Stimulated activated CD8-positive, alpha-beta memory T cell treated with anti-CD3 and anti-CD28 coated beads, Interleukin-4, amount 100 ng/mL, for 4 hours (primary cell): ENCODE data around the gene GATA1.

Experiments used
- DNase-seq, 2 donors: peaks; one replicate each; pipeline ENCODE4 v3.0.0-alpha.2; 2020; ENCODE audit warnings: low read depth in 2 of 2, low spot score in 1 of 2

The GATA1 gene

DNA sequence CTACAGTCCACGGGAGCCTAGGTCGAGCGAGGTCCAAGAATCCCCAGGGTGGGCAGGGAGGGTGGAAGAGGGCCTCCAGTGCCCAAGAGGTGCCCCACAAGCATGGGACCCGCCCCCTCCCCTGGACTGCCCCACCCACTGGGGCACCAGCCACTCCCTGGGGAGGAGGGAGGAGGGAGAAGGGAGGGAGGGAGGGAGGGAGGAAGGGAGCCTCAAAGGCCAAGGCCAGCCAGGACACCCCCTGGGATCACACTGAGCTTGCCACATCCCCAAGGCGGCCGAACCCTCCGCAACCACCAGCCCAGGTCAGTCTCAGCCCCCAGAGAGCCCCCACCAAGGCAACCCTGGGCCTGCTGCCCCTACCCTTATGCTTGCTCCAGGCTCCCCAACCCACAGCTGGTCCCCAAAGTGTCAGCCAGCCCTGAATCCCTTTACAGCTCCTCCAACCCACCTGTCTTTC, at the start of gene GATA1:
Gene GATA1 (plus strand): TSS at position 250 of the 460 bp plus-strand sequence. CDS start 4,520 bp downstream, outside the sequence.
- no peak for DNase-seq

DNA sequence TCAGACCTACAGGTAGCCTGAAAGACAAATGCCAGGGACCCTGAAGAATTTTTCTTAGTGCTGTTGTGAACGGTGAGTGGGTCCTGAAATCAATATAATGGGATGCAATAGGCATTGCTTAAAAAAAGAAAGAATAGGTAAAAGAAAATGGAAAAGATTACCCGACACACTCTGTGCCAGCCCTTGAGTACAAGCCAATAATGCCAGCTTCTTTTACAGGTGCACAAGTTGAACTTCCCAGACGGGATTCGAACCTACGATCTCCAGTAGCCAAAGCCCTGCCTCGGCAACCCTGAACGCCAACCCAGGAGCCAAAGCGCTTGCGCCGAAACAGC, 49.5 kb upstream of the GATA1 start:
- no peak for DNase-seq

DNA sequence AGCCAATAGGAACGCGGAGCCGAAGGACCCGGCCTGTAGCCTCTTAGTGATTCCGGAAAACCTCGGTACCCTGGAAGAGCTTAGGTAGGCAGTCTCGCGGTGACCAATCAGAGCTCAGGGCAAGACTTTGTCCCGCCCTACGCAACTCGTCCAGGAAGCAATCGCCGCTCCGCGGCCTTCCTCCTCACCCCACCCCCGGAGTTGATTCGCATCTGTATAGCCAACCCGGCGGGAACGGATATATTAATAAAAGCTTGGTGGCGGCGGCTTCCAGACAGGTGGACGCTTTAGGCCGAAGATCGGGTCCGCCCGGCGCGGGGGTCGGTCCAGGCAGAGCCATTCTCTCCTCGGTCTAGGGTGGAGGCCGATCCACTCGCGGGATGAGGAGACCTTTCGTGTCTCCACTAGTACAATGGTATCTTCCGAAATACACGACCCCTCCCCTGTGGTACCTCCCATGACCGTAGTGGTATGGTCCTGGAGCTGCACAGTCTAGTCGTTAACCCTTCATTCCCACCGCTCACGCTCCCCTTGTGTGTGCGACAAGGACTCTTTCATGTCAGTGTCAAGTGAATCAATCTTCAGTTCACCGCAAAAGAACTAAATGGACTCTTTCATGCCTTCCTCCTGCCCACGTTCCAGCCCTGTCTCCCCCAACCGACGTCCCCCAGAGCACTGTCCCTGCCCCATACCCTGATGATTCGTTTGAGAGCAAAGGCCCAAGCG, 49.0 kb upstream of the GATA1 start:
- peak; percentile 58 to 78 for DNase-seq

DNA sequence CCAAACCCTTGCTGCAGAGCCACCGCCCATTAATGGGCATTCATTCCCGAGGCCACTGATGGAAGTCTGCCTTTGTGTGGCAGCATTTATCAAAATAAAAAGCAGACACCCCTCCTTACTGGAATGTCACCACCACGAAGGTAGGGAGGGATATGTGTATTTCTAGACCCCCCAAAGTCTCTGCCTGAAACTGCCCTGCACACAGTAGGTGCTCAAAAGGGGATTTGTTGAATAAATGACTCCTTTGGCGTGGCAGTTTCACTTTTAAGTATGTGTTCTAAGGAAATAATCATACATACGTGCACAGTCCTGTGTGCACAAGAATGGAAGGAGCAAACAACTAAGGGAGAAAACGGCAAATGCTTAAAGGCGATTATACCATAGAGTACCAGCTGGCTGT, 48.5 kb upstream of the GATA1 start:
- no peak for DNase-seq

- no peak for DNase-seq
Measured at GRCh38 chrX:48741834-48742233, 44.6 kb upstream of the GATA1 start.

GRCh38 chrX:48745222-48745621, 41.2 kb upstream of the GATA1 start:
- no peak for DNase-seq

DNA sequence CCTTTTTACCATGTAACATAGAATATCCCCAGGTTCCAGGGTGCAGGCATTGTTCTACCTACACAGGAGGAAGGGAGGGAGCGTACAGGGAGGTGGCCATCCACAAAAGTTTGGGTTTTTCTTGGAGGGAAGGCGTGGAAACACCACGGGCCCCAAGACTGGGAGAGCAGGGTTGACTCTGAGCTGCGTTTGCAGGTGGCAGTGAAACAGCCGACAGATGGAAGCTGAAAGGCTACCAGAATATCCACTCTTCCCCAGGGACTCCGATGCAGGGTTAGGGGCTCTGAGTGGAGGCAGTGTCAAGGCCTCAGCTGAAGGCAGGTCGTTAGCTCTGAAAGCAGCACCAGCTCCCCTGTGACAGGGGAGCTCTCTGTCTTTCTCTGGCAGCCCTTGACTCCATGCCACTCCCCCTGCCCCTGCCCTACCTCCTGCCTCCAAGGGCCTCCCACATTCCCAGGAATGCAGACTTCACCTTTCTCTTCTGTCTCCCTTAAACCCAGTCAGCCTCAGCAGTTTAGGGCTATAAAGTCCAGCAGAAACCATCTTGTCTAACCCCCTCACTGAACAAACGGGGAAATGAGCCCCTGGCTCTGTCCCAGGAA, 38.9 kb upstream of the GATA1 start:
- DNase-seq: no peak

GRCh38 chrX:48749182-48749581, 37.2 kb upstream of the GATA1 start:
- no peak for DNase-seq

- no peak for DNase-seq
Measured at GRCh38 chrX:48751343-48751742, 35.0 kb upstream of the GATA1 start.

DNA sequence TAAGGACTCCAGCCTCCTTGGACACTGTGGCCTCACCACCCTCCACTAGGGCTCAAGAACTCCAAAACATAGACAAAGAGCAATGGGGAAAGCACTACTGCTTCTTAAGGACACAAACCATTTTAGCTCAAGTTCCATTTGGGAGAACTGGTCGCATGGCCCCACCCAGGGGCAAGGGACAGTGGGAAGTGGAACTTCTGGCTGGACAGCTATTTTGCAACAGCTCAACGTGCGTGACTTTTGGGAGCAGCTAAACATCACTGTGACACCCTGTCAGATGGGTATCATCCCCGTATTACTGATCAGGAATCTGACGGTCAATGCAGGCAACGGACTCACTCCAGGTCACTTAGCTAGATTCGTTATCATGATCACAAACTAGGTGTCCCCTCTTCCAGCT, 33.9 kb upstream of the GATA1 start:
- DNase-seq: no peak

GRCh38 chrX:48753708-48754228, 32.6 kb upstream of the GATA1 start:
- DNase-seq: no peak

- DNase-seq: no peak
Measured at GRCh38 chrX:48754238-48754637, 32.2 kb upstream of the GATA1 start.

DNA sequence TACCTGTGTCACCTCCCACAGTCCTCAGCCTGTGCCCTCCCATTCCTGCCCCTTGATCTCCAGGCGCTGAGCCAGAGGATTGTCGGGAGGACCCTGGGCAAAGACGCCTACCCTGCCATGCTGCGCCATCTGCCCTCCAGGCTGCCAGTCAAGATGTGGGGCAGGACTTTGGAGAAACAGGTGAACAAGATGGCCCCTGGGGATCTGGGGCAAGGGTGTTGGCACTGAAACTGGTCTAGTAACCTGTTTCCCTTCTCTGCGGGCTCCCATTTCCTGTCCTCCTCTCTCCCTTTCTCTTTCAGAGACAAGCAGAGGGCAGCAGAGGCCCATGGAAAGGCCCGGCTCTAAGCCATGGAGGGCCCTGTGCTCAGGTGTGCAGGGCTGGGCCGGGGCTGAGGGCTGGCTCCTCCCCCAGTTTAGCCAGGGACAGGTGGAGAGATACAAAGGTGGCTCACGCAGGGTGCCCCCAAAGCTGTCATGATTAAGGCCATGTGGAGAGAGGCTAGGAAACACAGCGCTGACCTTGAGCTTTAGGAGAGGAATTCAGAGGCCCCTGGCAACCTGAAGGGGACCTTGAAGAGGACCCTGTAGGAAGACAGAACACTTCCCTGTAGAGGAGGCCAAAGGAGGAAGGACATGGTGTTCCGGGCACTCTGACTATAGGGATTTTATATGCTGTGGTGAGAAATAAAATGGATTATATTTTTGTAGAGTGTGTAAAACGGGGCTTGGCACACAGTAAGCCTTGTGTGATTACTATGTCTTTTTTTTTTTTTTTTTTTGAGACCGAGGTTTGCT, 24.5 kb upstream of the GATA1 start, which contains the start of gene GLOD5:
Gene GLOD5 (plus strand): TSS at position 74 of the 798 bp plus-strand sequence. CDS start 44 bp downstream, at position 118.
- no peak for DNase-seq

DNA sequence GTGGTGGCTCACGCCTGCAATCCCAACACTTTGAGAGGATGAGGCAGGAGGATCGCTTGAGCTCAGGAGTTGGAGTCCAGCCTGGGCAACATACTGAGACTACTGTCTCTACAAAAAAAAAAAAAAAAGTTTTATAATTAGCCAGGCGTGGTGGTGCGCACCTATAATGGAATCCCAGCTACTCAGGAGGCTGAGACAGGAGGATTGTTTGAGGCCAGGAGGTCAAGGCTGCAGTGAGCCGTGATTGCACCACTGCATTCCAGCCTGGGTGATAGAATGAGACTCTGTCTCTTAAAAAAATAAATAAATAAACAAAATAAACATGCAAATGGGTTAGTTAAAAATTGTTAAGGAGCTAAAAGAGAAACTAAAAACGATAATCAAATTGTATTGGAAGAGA, 17.2 kb upstream of the GATA1 start:
- DNase-seq: no peak

DNA sequence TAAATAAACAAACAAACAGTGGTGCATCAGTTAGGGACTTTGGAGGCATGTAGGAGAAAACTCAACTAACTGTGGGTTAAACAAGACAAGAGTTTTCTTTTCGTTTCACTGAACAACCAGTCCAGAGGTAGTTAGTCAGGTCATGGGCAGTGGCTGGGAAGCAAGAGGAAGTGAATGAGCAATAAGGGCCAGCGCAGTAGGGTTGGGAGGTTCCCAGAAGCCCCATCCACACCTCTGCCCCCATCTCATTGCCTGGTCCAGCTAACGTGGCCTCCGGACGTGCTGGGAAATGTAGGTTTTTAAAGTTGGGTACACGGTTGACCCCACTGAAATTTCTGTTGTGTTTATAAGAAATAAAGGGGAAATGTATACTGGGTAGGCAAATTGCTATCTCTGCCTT, 16.1 kb upstream of the GATA1 start:
- DNase-seq: no peak

DNA sequence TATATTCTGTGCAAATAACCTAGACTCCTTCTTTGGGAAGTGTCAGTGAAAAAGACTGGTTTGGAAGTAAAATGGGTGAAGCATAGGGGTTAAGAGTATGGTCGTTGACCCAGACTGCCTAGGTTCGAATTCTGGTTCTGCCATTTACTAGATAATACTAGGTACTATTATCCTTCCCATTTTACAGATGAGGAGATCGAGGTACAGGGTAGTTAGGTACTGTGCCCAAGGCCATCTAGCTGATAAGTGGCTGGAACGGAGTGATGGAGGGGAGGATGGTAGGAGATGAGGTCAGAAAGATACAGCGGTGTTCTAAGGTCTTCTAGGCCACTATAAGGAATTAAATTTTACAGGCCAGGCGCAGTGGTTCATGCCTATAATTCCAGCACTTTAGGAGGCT, 13.8 kb upstream of the GATA1 start:
- DNase-seq: no peak

DNA sequence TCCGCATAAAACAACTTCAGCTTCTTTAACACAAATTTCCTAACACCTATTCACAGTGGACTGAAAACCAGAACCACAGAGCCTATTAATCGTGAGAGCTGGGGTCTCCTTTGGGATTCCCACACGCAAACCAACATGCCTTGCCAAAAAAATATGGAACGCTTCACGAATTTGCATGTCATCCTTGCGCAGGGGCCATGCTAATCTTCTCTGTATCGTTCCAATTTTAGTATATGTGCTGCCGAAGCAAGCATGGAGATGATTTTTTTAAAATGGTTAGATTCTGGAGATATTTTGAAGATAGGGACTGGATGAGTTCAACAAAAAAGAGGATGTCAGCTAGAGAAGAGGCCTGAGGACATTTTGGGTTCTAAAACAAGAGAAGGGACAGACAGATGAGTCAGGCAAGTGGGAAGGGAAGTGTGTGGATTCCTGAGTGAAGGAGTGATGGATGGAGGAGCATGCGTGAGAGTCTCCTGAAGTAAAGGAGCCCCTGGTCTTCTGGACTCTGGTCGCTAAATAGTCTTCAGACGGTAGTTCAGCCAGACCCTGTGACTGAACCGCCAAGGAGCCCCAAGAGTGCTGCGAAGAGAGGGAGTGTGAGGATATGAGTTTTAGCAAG, 9.5 kb upstream of the GATA1 start:
- DNase-seq: no peak

- DNase-seq: no peak
Measured at GRCh38 chrX:48779399-48779798, 7.0 kb upstream of the GATA1 start.

DNA sequence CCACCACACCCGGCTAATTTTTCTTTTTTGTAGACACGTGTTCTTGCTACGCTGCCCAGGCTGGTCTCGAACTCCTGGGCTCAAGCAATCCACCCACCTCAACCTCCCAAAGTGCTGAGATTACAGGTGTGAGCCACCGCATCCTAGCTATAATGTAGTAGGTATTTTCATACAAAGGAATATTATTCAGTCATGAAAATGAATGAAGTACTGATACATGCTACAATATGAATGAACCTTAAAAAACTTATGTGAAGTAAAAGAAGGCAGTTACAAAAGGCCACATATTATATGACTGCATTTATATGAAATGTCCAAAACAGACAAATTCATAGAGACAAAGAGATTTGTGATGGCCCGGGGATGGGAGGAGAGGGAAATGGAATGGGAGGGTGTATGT, 4.7 kb upstream of the GATA1 start:
- no peak for DNase-seq

- DNase-seq: no peak
Measured at GRCh38 chrX:48782216-48782615, 4.2 kb upstream of the GATA1 start.

DNA sequence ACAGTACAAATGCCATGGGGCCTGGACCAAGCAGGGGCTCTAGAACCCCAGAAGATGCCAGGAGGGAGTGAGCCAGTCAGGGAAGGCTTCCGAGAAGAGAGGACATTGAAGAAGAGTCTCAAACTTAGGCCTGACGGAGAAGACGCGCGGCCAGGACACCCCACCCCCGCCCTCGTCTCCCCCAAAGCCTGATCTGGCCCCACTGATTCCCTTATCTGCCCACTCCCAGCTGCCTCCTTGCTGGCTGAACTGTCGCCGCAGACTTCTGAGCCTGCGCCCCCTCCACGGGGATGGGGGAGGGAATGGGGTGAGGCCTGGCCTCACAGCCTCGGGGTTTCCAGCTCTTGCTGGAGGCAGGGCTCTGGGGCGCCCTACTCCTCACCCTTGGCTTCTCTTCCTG, 3.6 kb upstream of the GATA1 start:
- no peak for DNase-seq
